Measurements from ENCODE around the gene PDPR. TPM values are rescaled to one million over a fixed set of nuclear protein-coding genes. Genes with fewer than 3 reads are reported as not detected.

Gene PDPR
- polyA plus RNA-seq, 1 donor: 66.2 TPM

Other genes with a start within 250 kb of the PDPR start
- 78.3 TPM for gene CLEC18A, start 163.0 kb upstream of the PDPR start, polyA plus RNA-seq (ENCODE audit: insufficient read length)
- 63.6 TPM for gene CLEC18C, start 59.5 kb downstream of the PDPR start, polyA plus RNA-seq (ENCODE audit: insufficient read length)
- gene EXOSC6, start 137.6 kb downstream of the PDPR start, polyA plus RNA-seq (ENCODE audit: insufficient read length): 23.2 TPM
- 85.6 TPM for gene AARS1, start 175.2 kb downstream of the PDPR start, polyA plus RNA-seq (ENCODE audit: insufficient read length)
- 38.8 TPM for gene DDX19B, start 184.9 kb downstream of the PDPR start, polyA plus RNA-seq (ENCODE audit: insufficient read length)
- 52.7 TPM for gene DDX19A, start 232.6 kb downstream of the PDPR start, polyA plus RNA-seq (ENCODE audit: insufficient read length)